ENCODE results near the gene OR5A2. TPM values are rescaled to one million over a fixed set of nuclear protein-coding genes. Genes with fewer than 3 reads are reported as not detected.

OR5A2 gene
- total RNA-seq, 1 donor from 2014 or later: not detected

DNA sequence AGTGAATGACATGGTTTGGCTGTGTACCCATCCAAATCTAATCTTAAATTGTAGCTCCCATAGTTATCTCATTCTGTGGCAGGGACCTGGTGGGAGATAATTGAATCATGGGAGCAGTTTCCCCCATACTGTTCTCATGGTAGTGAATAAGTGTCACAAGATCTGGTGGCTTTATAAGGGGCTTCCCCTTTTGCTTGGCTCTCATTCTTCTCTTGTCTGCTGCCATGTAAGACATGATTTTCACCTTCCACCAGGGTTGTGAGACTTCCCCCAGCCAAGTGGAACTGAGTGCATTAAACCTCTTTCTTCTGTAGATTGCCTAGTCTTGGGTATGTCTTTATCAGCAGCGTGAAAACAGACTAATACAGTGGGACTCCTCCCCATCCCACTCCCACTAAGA lies 11.1 kb downstream of the OR5A2 start:
- H3K4me1 ChIP-seq: no peaks in the 10 kb centered on the region
- H3K27me3 ChIP-seq: no peaks in the 10 kb centered on the region
- intact Hi-C loops (cut with DNase I): no loop called here
- H3K4me3 ChIP-seq: no peak overlapping the region
- H3K36me3 ChIP-seq: no peaks in the 10 kb centered on the region
- no peaks in the 10 kb centered on the region for H3K9me3 ChIP-seq
- H3K27ac ChIP-seq: no peak overlapping the region
- TF ChIP-seq, protein P1, sequence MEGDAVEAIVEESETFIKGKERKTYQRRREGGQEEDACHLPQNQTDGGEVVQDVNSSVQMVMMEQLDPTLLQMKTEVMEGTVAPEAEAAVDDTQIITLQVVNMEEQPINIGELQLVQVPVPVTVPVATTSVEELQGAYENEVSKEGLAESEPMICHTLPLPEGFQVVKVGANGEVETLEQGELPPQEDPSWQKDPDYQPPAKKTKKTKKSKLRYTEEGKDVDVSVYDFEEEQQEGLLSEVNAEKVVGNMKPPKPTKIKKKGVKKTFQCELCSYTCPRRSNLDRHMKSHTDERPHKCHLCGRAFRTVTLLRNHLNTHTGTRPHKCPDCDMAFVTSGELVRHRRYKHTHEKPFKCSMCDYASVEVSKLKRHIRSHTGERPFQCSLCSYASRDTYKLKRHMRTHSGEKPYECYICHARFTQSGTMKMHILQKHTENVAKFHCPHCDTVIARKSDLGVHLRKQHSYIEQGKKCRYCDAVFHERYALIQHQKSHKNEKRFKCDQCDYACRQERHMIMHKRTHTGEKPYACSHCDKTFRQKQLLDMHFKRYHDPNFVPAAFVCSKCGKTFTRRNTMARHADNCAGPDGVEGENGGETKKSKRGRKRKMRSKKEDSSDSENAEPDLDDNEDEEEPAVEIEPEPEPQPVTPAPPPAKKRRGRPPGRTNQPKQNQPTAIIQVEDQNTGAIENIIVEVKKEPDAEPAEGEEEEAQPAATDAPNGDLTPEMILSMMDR (IDR thresholded peaks at IDR 0.05): no peak
- no peak for DNase-seq (ENCODE audit: low spot score in 2 of 2)

DNA sequence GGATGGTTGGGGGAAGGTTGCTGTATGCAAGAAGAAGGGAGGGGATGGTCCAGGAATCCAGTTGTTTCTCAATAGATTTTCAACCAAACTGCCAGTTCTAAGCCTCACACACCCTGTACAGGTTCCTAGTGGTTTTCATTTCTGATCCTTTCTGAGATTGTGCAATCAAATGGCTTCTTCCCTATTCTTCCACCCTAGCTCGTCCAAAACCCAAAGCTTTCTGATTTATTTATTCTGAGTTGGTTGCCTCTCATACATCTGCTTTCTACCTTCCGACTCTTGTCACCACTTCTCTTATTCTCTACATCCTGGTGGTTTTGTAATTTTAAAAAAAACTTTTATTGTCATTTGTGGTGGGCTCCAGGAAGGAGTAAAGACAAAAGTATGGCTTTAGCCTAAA lies 12.6 kb downstream of the OR5A2 start:
- H3K4me1 ChIP-seq: no peaks in the 10 kb centered on the region
- H3K4me3 ChIP-seq: no peak overlapping the region
- DNase-seq (ENCODE audit: low spot score in 2 of 2): no peak
- TF ChIP-seq, protein P1 (IDR thresholded peaks at IDR 0.05): no peak
- no peaks in the 10 kb centered on the region for H3K9me3 ChIP-seq
- H3K27ac ChIP-seq: no peak overlapping the region
- no peaks in the 10 kb centered on the region for H3K27me3 ChIP-seq
- no peaks in the 10 kb centered on the region for H3K36me3 ChIP-seq
- intact Hi-C loops (cut with DNase I): no loop called here

DNA sequence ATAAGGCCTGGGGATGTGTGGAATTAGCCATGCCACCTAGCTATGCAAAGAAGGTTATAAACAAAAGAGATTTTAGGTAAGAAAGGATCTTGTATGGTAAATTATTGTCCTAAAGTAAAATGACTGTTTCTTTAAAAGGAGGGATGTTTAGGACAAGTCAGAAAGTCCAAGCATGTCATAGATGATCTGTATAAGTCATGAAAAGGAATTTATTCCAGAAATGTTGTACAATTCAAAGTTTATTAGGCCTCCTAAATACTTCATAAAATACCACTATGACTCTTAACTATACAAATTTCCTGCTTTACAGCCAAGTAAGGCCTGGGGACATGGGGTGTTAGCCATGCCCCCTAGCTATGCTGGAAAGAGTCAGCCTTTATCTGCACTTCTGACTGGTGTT lies 22.7 kb downstream of the OR5A2 start:
- TF ChIP-seq, protein P1 (IDR thresholded peaks at IDR 0.05): no peak
- Histone ChIP-seq H3K36me3 (no peaks in the 10 kb centered on the region), H3K27ac (no peak overlapping the region), H3K4me1 (no peaks in the 10 kb centered on the region), H3K9me3 (no peaks in the 10 kb centered on the region), H3K27me3 (no peaks in the 10 kb centered on the region), H3K4me3 (no peak overlapping the region)
- DNase-seq (ENCODE audit: low spot score in 2 of 2): no peak
- intact Hi-C loops (cut with DNase I): no loop called here

DNA sequence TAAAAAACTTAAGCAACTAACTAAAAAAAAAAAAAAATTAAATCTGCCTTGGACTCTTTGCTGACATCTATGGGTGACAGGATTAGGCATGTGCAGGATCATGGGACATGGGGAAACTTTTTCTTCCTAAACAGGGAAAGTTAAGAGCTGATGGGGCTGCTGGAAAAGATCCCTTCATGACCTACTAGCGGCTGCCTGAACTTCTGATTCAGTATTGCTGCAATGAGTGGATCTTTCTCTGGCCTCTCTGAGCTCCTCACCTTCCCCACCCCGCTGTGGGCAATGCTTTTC lies 25.0 kb downstream of the OR5A2 start:
- no peaks in the 10 kb centered on the region for H3K4me1 ChIP-seq
- H3K36me3 ChIP-seq: no peaks in the 10 kb centered on the region
- H3K27me3 ChIP-seq: no peaks in the 10 kb centered on the region
- TF ChIP-seq, protein P1 (IDR thresholded peaks at IDR 0.05): no peak
- intact Hi-C loops (cut with DNase I): no loop called here
- no peak overlapping the region for H3K27ac ChIP-seq
- no peak overlapping the region for H3K4me3 ChIP-seq
- no peak for DNase-seq (ENCODE audit: low spot score in 2 of 2)
- H3K9me3 ChIP-seq: no peaks in the 10 kb centered on the region

DNA sequence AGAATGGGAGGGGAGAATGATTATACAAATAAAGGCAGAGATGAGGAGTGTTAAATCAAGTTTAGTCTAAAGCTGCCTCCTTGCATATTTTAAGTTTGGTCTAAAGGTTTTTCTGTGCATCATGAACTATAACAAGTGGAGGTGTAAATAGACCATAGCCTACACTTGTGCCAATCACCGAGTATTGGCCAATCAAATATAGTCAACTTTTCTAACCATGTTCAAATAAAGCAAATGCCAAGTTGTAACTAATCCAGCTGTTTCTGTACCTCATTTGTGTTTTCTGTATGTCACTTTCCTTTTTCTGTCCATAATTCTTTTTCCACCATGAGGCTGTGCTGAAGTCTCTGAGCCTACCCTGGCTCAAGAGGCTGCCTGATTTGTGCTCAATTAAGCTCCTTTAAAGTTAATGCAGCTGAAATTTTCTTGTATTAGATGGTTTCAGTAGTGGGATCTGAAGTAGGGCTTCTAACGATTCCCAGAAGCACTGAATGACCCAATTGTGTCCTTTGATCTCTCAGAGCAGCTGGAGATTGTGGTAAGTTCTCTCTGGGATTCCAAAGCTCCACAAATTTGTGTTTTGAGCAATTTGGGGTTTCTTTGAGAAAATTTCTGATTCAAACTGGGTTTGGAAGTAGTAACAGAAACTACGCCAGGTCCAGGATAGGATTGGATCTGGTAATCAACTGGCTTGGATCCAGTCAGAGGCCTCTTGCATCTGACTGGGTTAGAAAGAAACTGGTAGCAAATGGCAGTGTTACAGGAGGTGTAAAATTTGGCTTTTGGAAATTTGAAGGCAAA lies 25.6 kb downstream of the OR5A2 start:
- Histone ChIP-seq H3K27me3 (no peaks in the 10 kb centered on the region), H3K36me3 (no peaks in the 10 kb centered on the region), H3K4me3 (no peak overlapping the region), H3K9me3 (no peaks in the 10 kb centered on the region), H3K4me1 (no peaks in the 10 kb centered on the region), H3K27ac (no peak overlapping the region)
- TF ChIP-seq, protein P1 (IDR thresholded peaks at IDR 0.05): no peak
- DNase-seq (ENCODE audit: low spot score in 2 of 2): no peak
- intact Hi-C loops (cut with DNase I): no loop called here

DNA sequence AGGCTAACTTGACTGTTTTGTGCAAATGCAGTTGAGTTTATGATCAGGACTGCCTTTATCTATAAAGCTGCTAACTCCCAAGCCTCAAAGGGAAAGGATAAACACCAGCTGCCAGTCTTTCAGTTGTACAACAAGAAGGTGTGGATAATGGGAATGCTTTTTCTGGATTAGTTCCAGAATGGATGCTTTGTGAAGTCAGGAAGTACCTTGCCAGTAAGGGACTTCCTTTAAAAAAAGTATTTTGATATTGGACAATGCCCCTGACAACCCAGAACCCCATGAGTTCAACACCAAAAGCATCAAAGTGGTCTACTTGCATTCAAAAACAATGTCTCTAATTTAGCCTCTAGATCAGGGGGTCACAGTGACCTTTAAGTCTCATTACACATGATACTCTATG lies 32.0 kb downstream of the OR5A2 start:
- DNase-seq (ENCODE audit: low spot score in 2 of 2): no peak
- Histone ChIP-seq H3K27me3 (no peaks in the 10 kb centered on the region), H3K36me3 (no peaks in the 10 kb centered on the region), H3K4me1 (no peaks in the 10 kb centered on the region), H3K27ac (no peak overlapping the region), H3K9me3 (no peaks in the 10 kb centered on the region), H3K4me3 (no peak overlapping the region)
- TF ChIP-seq, protein P1 (IDR thresholded peaks at IDR 0.05): no peak
- intact Hi-C loops (cut with DNase I): no loop called here
